RWPE2 (cell line): ENCODE results near the gene PAIP1.
A peak's percentile ranks its signal among the peaks of the same experiment; 100 is the strongest.
"Not testable (repeated sequence)": the region's sequence is repeated elsewhere in the genome, so short reads cannot be mapped to it uniquely, and the experiment has no call there.

Experiments used
- ATAC-seq: fragments of 200-7000 bp; cut with Tn5 transposase; 3 replicates; pipeline ENCODE4 v1.9.1; 2021; ENCODE audit warnings: low read depth
- DNase-seq: peaks from one replicate; pipeline ENCODE4 v3.0.0-alpha.2; 2020; ENCODE audit warnings: low spot score
- H3K27ac ChIP-seq: fragments of 450-650 bp; 2 replicates; pipeline ENCODE4 v1.5.1; 2017; ENCODE audit warnings: mild to moderate bottlenecking; ENCODE audit not compliant: poor library complexity, severe bottlenecking
- H3K27me3 ChIP-seq: fragments of 250-450 bp; sonication (Bioruptor Pico); 2 replicates; pipeline ENCODE4 v1.5.1; 2021; ENCODE audit warnings: mild to moderate bottlenecking, moderate library complexity; ENCODE audit not compliant: insufficient read depth, poor library complexity, severe bottlenecking
- H3K36me3 ChIP-seq: fragments of 250-450 bp; sonication (Bioruptor Pico); 2 replicates; pipeline ENCODE4 v1.5.1; 2020; ENCODE audit warnings: low read depth, mild to moderate bottlenecking, moderate library complexity
- H3K4me1 ChIP-seq: fragments of 250-450 bp; sonication (Bioruptor Pico); 2 replicates; pipeline ENCODE4 v1.5.1; 2021; ENCODE audit warnings: mild to moderate bottlenecking, moderate library complexity; ENCODE audit not compliant: insufficient read depth, poor library complexity, severe bottlenecking
- H3K4me3 ChIP-seq: fragments of 250-450 bp; sonication (Bioruptor Pico); 2 replicates; pipeline ENCODE4 v1.5.1; 2021; ENCODE audit warnings: mild to moderate bottlenecking, moderate library complexity; ENCODE audit not compliant: severe bottlenecking
- H3K9me3 ChIP-seq: fragments of 250-450 bp; sonication (Bioruptor Pico); 2 replicates; pipeline ENCODE4 v1.5.1; 2021; ENCODE audit warnings: mild to moderate bottlenecking, moderate library complexity; ENCODE audit not compliant: severe bottlenecking
- TF ChIP-seq, protein P1 (sequence below): fragments of 450-650 bp; IDR thresholded peaks from one replicate; pipeline ENCODE4 v1.5.1; 2017; ENCODE audit warnings: mild to moderate bottlenecking, moderate library complexity; ENCODE audit not compliant: poor library complexity, severe bottlenecking

The PAIP1 gene

DNA sequence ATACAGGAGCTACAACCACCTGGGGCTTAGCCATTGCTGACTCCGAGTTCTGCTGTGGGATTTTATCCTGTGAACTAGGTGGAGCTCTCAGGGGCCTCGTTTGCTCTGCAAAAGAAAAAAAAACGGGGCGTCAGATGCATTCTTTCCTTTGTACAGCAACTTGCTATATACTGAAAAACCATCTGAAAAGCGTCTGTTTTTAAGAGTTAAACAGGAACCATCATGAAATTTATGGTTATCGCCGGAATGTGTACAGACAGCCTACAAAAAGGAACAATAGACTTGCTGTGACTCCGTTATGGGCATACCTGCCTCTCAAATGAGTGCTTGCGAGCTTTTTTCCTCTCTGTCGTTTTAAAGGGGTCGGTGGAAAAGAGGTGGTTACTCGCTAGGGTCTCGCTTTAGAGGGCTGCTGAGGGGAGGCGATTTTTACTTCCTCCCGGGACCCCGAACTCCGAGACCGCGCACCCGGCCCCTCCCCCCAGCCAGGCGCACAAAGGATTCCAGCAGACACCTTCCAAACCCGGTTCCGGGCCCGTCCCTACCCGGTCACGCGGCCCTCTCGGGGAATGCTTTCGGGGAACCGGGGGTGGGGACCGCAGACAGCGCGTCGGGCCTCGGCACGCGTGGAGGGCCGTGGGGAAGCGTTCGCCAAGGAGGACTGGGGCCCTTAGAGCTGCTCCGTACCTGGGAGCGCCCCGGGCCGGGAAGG is 826 bp downstream of the PAIP1 start:
- TF ChIP-seq, protein P1, sequence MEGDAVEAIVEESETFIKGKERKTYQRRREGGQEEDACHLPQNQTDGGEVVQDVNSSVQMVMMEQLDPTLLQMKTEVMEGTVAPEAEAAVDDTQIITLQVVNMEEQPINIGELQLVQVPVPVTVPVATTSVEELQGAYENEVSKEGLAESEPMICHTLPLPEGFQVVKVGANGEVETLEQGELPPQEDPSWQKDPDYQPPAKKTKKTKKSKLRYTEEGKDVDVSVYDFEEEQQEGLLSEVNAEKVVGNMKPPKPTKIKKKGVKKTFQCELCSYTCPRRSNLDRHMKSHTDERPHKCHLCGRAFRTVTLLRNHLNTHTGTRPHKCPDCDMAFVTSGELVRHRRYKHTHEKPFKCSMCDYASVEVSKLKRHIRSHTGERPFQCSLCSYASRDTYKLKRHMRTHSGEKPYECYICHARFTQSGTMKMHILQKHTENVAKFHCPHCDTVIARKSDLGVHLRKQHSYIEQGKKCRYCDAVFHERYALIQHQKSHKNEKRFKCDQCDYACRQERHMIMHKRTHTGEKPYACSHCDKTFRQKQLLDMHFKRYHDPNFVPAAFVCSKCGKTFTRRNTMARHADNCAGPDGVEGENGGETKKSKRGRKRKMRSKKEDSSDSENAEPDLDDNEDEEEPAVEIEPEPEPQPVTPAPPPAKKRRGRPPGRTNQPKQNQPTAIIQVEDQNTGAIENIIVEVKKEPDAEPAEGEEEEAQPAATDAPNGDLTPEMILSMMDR, result no peak
- Histone ChIP-seq H3K27ac (peak overlapping the region; percentile 77), H3K4me3 (peak overlapping the region; percentile 84), H3K27me3 (no peaks in the 10 kb centered on the region), H3K4me1 (peaks cover 31% of the 10 kb centered on the region), H3K36me3 (peaks cover 48% of the 10 kb centered on the region), H3K9me3 (no peaks in the 10 kb centered on the region)
- ATAC-seq (peak; percentile 33), DNase-seq (peak; percentile 71)

DNA sequence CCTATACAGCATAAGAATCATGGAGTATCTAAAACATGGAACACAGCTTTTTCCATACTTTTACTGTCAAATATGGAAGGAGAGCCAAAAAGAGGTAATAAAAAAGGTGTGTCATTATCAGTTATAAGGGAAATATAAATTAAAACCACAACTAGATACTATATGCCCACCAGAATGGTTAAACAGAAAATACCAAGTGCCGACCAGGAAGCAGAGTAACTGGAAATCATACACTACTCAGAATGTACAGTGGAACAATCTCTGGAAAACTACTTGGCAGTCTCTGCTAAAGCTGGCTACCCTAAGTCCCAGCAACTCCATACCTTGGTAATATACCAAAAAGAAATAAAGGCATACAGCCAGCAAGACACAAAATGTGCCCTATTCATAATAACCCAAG is 2.4 kb downstream of the PAIP1 start:
- H3K9me3 ChIP-seq, result no peaks in the 10 kb centered on the region
- H3K36me3 ChIP-seq, result peaks cover 63% of the 10 kb centered on the region
- DNase-seq (no peak), ATAC-seq (no peak)
- no peak overlapping the region for H3K4me3 ChIP-seq
- H3K27ac ChIP-seq, result no peak overlapping the region
- H3K27me3 ChIP-seq, result no peaks in the 10 kb centered on the region
- H3K4me1 ChIP-seq, result peaks cover 31% of the 10 kb centered on the region
- TF ChIP-seq, protein P1, result no peak

DNA sequence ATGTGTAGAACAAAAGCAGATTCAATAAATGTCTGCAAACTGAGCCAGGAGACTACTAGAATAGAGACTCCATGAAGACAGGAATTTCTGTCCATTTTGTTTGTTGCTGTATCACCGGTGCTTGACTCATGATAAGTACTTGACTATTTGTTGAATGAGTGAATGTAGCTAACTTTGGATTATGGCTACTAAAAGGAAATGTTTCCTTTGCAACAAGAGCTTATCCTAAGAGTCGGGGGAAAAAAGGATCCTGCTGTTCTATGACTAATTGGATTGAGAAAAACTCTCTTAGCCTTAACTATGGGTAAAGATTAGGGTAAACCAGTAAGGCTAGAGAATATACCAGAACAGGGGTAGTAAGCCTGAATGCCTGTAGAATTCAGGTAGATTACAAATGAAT is 3.5 kb downstream of the PAIP1 start:
- no peak for DNase-seq
- Histone ChIP-seq H3K36me3 (peaks cover 72% of the 10 kb centered on the region), H3K9me3 (no peaks in the 10 kb centered on the region), H3K27ac (no peak overlapping the region), H3K4me3 (no peak overlapping the region), H3K27me3 (no peaks in the 10 kb centered on the region), H3K4me1 (peaks cover 31% of the 10 kb centered on the region)
- TF ChIP-seq, protein P1, result no peak
- no peak for ATAC-seq

DNA sequence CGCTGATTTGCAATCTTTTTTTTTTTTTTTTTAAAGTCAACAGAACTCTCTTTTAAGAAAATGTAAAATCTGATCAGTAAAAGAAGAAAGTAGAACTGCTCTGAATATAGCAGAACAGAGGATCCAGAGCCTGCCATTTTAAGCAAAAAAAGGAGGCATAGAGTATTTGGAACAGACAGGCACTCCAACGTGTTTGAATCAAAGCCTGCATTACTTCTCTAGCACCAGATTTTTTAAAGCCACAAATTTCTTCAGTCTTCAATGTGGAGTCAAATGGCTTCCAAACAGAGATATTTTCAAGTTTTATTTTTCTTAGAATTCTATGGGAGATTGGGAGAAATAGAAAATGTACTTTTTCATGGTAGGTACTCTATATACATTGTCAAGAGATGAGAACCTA is 5.1 kb downstream of the PAIP1 start:
- Histone ChIP-seq H3K27me3 (no peaks in the 10 kb centered on the region), H3K4me3 (no peak overlapping the region), H3K27ac (no peak overlapping the region), H3K36me3 (peaks cover 86% of the 10 kb centered on the region), H3K9me3 (no peaks in the 10 kb centered on the region), H3K4me1 (peaks cover 26% of the 10 kb centered on the region)
- TF ChIP-seq, protein P1, result no peak
- no peak for DNase-seq
- ATAC-seq, result no peak

DNA sequence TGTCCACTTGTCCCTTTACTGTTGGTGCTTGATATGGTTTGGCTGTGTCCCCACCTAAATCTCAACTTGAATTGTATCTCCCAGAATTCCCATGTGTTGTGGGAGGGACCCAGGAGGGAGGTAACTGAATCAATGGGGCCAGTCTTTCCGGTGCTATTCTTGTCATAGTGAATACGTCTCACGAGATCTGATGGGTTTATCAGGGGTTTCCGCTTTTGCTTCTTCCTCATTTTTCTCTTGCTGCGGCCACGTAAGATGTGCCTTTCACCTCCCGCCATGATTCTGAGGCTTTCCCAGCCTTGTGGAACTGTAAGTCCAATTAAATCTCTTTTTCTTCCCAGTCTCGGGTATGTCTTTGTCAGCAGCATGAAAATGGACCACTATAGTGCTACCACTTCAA is 7.6 kb downstream of the PAIP1 start:
- ATAC-seq, DNase-seq, H3K9me3 ChIP-seq, H3K27me3 ChIP-seq, H3K4me3 ChIP-seq, H3K27ac ChIP-seq: not testable (repeated sequence)
- peaks cover 13% of the 10 kb centered on the region for H3K4me1 ChIP-seq
- H3K36me3 ChIP-seq, result peaks cover 95% of the 10 kb centered on the region
